HG03571 (cell line): ENCODE data around the gene IL17REL.

Source experiments
- ATAC-seq: cut with Tn5 transposase; IDR thresholded peaks from one replicate; pipeline ENCODE4 v1.9.1; 2021; ENCODE audit not compliant: unreplicated experiment

Gene IL17REL

DNA sequence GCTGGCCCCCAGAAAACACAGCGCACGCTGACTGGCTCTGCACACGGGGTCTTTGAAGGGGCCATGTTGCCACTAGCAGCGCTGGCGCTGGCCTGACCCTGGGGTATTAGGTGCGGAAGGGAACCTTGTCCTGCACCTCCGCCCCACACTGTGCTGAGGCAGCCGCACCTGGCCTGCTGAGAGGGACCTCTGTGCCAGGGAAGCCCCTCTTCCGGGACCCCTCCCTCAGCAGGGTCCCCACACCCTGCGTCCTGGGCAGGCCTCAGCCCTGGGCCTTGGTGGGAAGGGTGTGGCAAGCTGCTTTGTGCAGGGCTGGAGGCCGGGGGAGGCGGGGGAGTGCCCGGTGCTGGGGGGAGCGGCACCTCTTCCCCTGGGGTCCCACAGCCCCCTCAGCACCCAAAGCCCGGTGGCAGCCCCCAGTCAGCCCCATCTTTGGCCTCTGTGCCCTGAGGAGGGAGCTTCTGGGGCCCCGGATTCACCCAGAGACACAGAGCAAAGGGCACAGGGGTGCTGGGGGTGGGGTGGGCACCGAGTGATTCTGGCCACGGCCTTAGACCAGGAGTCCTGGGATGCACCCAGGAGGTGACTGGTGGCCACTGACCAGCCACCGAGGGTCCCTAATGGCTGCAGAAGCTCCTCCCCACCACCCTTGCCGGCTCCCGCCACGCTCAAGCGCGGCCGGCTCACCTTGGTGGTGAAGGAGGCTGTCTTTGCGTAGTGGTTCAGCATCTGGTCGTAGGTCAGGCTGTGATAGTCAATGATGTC is 34.1 kb upstream of the IL17REL start:
- no peak for ATAC-seq

DNA sequence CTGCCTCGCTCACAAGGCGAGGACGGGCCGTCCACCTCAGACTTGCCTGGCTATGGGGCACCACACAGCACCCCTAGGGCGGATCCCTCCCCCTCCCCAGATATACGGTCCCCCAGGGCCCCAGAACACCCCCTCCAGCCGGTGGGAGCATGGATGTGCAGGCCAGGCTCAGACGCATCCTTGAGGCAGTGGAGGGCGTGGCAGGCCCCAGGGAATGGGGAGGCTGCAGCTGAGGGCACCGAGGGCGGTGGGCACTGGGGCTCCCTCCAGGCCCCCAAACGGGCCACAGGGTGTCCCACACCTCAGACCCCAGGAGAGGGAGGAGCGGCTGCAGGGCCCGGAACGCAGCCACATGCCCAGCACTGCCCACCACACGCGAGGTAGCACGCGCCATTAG is 33.5 kb upstream of the IL17REL start:
- ATAC-seq = no peak

DNA sequence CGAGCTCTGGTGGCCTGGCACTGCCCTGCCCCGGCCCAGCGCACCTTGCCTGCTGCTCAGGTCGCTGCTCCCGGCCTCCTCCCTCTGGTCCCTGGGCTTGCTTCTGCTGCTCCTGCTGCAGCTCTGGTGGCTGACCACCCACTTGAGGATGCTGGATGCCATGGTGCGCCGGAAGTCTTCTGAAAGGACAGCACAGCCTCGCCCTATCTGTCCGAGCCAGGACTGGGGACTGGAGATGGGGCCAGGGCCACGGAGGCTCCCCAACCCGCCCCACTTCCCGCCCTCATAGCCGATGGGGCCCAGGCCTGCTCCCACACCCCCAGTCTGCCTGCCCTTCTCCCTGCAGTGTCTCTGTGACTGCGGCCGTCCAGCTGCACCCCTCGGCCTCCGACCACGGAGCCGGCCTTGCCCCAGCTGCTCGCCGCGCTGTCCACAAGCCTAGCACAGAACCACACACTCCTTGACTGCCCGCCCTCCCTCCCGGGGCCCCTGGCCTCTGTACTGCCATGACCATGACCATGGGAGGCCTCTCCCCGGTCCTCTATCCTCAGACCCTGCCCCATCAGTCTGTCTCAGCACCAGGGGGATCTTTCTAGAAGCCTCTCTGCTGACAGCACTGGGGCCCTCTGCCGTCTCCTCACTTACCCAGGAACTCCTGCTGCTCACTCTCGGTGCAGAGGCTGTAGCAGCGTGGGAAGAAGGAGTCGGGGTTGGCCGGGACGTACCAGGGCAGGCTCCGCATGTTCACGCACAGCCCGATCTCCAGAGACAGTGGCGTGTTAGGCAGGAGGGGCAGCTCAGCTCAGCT is 32.9 kb upstream of the IL17REL start:
- no peak for ATAC-seq

DNA sequence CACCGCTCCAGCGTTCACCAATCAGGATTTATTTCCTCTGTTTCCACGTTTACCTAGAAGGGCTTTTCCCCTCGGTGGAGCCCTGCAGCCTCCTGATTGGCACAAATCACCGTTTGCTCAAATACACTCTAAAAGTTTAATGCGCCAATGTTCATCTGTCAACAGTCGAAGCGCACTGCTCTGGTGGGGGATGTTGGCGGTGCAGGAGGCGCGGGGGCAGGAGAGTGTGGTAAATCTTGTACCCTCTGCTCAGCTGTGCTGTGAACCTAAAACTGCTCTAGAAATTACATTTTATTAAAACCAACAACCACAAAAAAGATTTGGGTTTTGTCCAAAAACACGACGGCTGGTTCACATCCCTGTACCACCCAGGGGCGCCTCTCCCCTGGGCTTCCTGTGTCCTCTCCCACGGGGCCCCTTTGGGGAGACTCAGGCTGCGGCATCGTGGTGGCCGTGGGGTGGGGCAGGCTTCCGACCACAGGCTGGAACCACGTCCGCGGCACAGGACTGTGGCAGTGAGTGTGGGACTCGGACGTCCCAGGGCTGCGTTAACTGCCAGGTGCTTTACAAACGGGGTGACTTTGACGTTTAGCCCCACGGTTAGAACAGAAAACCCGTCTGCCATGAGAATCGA is 32.0 kb upstream of the IL17REL start:
- no peak for ATAC-seq

GRCh38 chr22:50041361-50042065 is 28.9 kb upstream of the IL17REL start:
- ATAC-seq = no peak

GRCh38 chr22:50040717-50041116 is 28.2 kb upstream of the IL17REL start:
- ATAC-seq = no peak

- ATAC-seq = no peak
These were observed 27.3 kb upstream of the IL17REL start for GRCh38 chr22:50039669-50040443.

- no peak for ATAC-seq
These were observed 23.6 kb upstream of the IL17REL start for GRCh38 chr22:50035976-50036724.

- no peak for ATAC-seq
These were observed 22.7 kb upstream of the IL17REL start for GRCh38 chr22:50035131-50035881.

DNA sequence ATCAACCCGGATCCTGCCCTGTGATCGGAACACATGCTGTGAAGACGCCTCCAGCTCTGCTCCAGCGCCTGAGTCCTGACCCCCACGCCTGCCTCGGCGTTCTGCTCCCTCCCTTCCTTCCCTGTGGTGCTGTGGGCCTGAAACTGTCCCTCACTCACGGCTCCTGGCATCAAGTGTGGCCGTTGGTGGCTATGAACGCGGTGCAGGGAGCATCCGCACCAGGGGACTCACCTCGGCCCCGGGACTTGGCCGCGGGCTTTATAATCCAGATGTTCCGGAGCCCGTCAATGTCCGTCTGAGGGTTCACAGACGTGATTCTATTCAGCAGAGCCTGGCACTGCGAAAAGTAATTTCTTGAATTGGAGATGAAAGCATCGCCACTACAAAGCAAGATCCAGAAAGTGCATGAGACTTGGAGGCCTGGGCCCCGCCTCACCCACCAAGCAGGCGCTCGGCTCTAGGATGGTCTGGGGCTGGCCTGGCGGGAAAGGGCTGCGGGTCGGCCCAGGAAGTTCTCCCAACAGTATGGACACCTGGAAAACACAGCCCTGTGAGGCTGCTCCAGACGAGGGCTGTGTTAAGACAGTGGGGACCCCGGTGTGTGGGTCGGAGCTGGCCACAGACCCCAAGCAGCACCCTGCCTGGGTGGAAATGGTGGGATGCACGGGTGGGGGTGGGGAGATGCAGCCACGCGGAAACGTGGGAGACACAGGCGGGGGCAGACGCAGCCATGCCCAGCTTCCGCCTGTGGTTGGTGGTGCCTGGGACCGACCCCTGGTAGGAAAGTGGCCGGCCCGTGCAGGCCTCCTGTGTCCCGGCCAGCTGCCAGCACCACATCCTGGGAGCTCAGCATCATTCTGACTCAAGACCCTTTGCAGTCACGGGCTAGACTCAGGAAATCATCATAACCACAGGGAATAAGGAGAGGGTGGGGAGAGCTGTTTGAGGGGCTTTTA is 21.8 kb upstream of the IL17REL start:
- no peak for ATAC-seq

DNA sequence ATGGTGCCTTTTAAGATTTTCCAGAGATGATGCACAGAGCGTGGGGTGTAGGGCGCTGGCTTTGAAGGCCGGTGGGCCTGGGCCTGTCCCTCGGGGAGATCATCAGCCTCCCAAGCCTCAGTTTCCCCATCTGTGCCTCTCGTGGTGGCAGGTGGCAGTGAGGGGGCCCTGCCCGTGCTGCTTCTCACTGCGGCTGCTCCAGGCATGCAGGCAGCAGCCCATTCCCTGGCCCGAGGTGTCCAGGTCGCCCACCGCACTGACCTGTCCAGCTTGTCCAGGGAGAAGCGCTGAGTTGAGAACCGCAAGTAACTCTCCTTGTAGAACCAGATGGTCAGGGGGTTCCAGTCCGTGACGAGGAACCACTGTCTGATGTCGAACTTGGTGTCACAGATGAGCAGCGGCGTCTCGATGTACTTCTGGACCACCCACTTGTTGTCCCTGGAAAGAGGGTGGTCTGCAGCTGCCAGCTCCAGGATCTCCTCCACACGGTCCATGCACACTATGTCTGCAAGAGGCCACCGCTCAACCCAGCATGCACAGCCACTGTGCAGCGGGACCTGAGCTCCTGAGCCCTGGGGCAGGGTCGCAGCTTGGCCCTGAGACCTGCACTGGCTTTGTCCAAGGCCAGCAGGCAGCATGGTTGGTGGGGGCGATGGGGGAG is 20.5 kb upstream of the IL17REL start:
- ATAC-seq = no peak

DNA sequence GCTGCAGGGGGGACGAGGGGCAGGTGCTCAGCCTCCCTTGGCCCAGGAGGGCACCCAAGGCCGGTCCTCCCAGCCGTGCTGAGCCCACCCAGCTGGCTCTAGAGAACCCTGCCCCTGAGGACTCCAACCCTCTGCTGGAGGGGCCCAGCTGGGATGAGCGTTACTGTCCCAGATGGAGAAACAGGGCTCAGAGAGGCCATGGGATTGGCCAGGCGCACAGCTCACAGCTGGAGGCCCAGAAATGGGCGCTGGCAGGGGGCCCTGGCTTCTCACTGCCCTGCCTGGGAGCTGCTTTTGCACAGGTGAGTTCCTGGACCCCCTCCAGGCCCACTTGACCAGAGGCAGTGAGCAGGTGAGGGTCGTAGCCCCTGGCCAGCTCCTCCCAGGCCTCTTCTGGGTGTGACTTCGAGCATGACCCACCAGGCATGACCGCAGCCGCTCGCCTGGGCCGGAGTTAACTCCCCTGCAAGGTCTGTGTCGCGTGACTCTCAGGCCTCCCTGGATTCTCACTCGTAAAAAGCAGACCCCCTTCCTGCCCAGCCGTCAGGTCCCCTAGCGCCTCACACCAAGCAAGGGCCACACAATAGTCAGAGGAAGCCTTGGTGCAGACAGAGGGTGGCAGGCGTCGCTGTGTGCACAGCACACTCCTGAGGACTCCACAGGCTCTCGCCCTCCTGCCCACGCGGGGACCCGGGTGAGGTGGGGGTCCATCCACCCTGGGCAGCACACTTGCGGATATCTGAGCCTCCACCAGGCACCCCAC is 19.7 kb upstream of the IL17REL start:
- no peak for ATAC-seq

DNA sequence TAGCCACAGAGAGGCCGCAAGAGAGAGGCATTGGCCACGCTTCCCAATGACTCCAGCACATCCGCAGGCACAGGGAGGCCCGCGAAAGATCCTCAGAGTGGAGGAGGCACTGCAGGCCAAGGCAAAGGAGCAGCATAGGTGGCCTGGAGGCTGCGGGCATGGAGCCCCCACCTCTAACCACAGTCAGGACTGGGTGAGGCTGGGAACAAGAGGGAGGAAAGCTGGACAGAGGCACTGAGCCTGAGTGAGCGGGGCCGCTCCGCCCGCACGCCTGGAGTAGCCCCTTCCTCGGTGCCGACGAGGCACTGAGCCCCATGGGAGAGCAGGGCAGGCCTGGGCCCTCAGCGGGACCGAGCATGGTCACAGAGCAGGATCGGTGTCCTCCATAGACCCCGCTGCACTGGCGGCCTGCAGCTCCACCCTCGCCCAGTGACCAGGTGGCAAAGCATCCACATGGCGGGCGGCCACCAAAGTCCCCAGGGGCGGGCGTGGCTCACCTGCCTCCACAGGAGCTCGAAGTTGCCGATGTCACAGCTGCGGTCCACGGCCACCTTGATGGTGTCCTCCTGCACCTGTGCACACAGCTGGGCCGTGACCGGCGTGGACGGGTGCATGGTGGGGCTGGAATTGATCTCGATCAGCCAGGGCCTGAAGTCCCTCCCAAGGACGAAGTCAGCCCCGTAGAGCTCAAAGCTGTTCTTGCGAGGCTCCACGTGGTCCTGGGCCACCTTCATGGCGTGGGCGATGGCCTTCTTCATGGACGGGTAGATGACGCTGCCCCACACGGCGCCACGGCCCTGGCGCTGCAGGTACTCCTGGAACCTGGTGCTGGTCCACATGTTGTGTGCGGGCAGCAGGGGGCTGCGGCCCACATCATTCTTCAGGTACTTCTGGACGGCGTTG is 18.9 kb upstream of the IL17REL start:
- ATAC-seq = no peak

DNA sequence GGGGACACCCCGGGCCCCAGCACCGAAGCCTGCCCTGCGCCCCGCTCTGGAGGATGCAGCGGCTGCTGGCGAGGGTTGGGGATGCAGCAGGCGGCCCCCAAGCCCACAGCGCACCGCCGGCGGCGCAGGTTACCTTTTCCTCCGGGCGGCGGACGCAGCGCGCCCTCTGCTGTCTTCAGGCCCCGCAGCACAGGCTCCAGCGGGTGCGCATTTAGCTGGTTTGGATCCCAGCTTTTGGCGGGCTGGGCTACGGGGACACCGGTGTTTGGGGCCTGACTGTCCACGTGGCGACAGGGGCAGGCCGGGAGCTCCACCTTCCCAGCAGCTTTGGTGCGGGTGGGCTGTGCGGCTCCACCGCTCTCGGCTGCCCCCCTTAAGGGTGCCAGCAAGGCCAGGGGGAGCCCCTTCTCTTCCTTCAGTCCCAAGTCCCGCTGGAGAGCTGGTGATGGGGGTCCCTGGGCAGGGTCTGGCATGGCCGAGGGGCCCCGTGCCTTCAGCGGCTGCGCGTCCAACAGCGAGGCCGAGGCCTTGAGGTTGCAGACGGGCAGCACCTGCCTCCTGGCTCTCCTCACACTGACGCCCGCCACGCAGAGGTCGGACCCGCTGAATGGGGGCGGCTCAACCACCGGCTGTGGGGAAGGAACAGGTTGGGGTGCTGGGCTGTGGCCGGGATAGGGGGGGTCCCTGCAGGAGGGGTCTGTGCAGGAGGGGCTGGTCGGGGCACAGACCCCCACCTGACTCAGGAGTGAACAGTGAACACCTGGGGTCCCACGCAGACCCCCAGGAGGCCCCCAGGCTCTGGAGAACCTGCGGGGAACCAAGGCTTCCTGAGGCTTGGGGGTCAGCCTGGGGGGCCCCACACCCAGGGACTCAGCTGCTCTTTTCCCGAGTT is 18.0 kb upstream of the IL17REL start:
- no peak for ATAC-seq
